A549 (cell line): ENCODE data around the gene SLC9A1. TPM values are rescaled to one million over a fixed set of nuclear protein-coding genes. Genes with fewer than 3 reads are reported as not detected.
A peak's percentile ranks its signal among the peaks of the same experiment; 100 is the strongest.
"Not testable (repeated sequence)": the region's sequence is repeated elsewhere in the genome, so short reads cannot be mapped to it uniquely, and the experiment has no call there.

Experiments used
- ATAC-seq, 2 experiments: fragments of 200-7000 bp in 1 of 2; fragments of >200 bp in 1 of 2; cut with Nextera tagmentation in 1 of 2; cut with Tn5 transposase in 1 of 2; 3 replicates each; pipeline versions ENCODE4 v1.8.0 to v1.9.1; 2018 to 2020; ENCODE audit warnings: mild to moderate bottlenecking in 1 of 2, moderate library complexity in 1 of 2
- CTCF ChIA-PET: fragments of 300-600 bp; sonication (Branson Sonifier 250); formaldehyde crosslinking; extraction: SDS; loops from one replicate; lab custom pipeline; 2021; ENCODE audit warnings: antibody characterized with exemption, inconsistent platforms; lab: Yijun Ruan, JAX
- POLR2A ChIA-PET: fragments of 350-600 bp; formaldehyde crosslinking; extraction: SDS; loops from one replicate; lab custom pipeline; 2021; ENCODE audit warnings: antibody characterized with exemption, inconsistent platforms; lab: Yijun Ruan, JAX
- DNase-seq, 2 experiments: peaks; one replicate each; pipeline versions ENCODE4 v3.0.0 to v3.0.0-alpha.2; 2011 to 2016; ENCODE audit warnings: low read depth in 1 of 2, low spot score in 1 of 2
- FAIRE-seq: peaks from 2 replicates; lab custom pipeline; 2011; peaks lifted over from hg19 to GRCh38; lab: Jason Lieb, UNC
- H3K27ac ChIP-seq, 2 experiments: fragments of >200 bp; sonication (Bioruptor Twin); formaldehyde crosslinking; 3 replicates each; pipeline ENCODE4 v1.5.1; 2016 to 2017
- H3K4me1 ChIP-seq: fragments of >200 bp; sonication (Bioruptor Twin); formaldehyde crosslinking; 3 replicates; pipeline ENCODE4 v1.6.1; 2016
- H3K4me2 ChIP-seq: fragments of >200 bp; sonication (Bioruptor Twin); formaldehyde crosslinking; 3 replicates; pipeline ENCODE4 v1.6.1; 2016
- H3K4me3 ChIP-seq: fragments of >200 bp; sonication (Bioruptor Twin); formaldehyde crosslinking; 3 replicates; pipeline ENCODE4 v1.5.1; 2016
- H3K9me3 ChIP-seq: fragments of >200 bp; sonication (Bioruptor Twin); formaldehyde crosslinking; 3 replicates; pipeline ENCODE4 v1.6.1; 2016
- BHLHE40 ChIP-seq: IDR thresholded peaks from 2 replicates; pipeline ENCODE4 v1.6.1; 2012; ENCODE audit warnings: low read depth, low read length, inconsistent platforms
- CBX2 ChIP-seq: fragments of 200-600 bp; sonication (generic); IDR thresholded peaks from 2 replicates; pipeline ENCODE4 v1.6.1; 2016; ENCODE audit warnings: low read depth, mild to moderate bottlenecking, borderline replicate concordance
- CEBPB ChIP-seq, 2 experiments: fragments of >200 bp in 1 of 2; sonication (Bioruptor Twin) in 1 of 2; formaldehyde crosslinking in 1 of 2; IDR thresholded peaks; 2 replicates each; pipeline ENCODE4 v1.6.1; 2012 to 2016
- EHF ChIP-seq: fragments of 250-450 bp; sonication (Bioruptor Pico); IDR thresholded peaks from 2 replicates; pipeline ENCODE4 v1.5.0; 2020; ENCODE audit warnings: mild to moderate bottlenecking
- ESRRA ChIP-seq: fragments of 150-350 bp; IDR thresholded peaks from 2 replicates; pipeline ENCODE4 v1.6.1; 2014; ENCODE audit warnings: mild to moderate bottlenecking, low read length, borderline replicate concordance
- FOSL2 ChIP-seq, 2 experiments: fragments of 450-650 bp in 1 of 2; fragments of >200 bp in 1 of 2; sonication (Bioruptor Twin) in 1 of 2; formaldehyde crosslinking; IDR thresholded peaks; 2 replicates each; pipeline versions ENCODE4 v1.5.0 to v1.6.1; 2016 to 2020; ENCODE audit warnings: mild to moderate bottlenecking in 1 of 2, moderate library complexity in 1 of 2
- HOXA7 ChIP-seq: fragments of 250-450 bp; sonication (Bioruptor Pico); IDR thresholded peaks from 2 replicates; pipeline ENCODE4 v1.5.0; 2020; ENCODE audit warnings: mild to moderate bottlenecking, moderate library complexity
- HOXB5 ChIP-seq: fragments of 250-450 bp; sonication (Bioruptor Pico); IDR thresholded peaks from 2 replicates; pipeline ENCODE4 v1.5.0; 2020; ENCODE audit warnings: mild to moderate bottlenecking, moderate library complexity
- JUN ChIP-seq, 2 experiments: fragments of >200 bp; sonication (Bioruptor Twin); formaldehyde crosslinking; IDR thresholded peaks; 2 replicates in 1 of 2; 3 replicates in 1 of 2; pipeline ENCODE4 v1.6.1; 2016 to 2017
- JUNB ChIP-seq: fragments of >200 bp; sonication (Bioruptor Twin); formaldehyde crosslinking; IDR thresholded peaks from 2 replicates; pipeline ENCODE4 v1.6.1; 2016
- KDM5A ChIP-seq: fragments of 200-600 bp; sonication (generic); IDR thresholded peaks from 2 replicates; pipeline ENCODE4 v1.6.1; 2016; ENCODE audit warnings: antibody characterized with exemption, mild to moderate bottlenecking
- MAZ ChIP-seq: fragments of 150-350 bp; IDR thresholded peaks from 2 replicates; pipeline ENCODE4 v1.6.1; 2014; ENCODE audit warnings: antibody characterized with exemption, low read depth, low read length, borderline replicate concordance
- MYC ChIP-seq: IDR thresholded peaks from 2 replicates; pipeline ENCODE4 v1.6.1; 2012; ENCODE audit warnings: mild to moderate bottlenecking, inconsistent platforms, low read length, improper control_type of control experiment, borderline replicate concordance
- POLR2AphosphoS2 ChIP-seq: conservative IDR thresholded peaks from 2 replicates; pipeline ENCODE4 v1.6.1; 2012; ENCODE audit warnings: low read length, improper control_type of control experiment, inconsistent platforms
- RAD21 ChIP-seq, 2 experiments: fragments of >200 bp in 1 of 2; sonication (Bioruptor Twin) in 1 of 2; formaldehyde crosslinking in 1 of 2; IDR thresholded peaks in 1 of 2; conservative IDR thresholded peaks in 1 of 2; 2 replicates in 1 of 2; 3 replicates in 1 of 2; pipeline ENCODE4 v1.6.1; 2012 to 2018; ENCODE audit warnings: inconsistent platforms in 1 of 2
- RARB ChIP-seq: fragments of 250-450 bp; sonication (Bioruptor Pico); IDR thresholded peaks from 2 replicates; pipeline ENCODE4 v1.8.0; 2021; ENCODE audit warnings: mild to moderate bottlenecking, moderate library complexity
- RCOR1 ChIP-seq: fragments of 150-350 bp; IDR thresholded peaks from 2 replicates; pipeline ENCODE4 v1.6.1; 2014; ENCODE audit warnings: antibody characterized with exemption, low read length, low read depth
- RFX5 ChIP-seq: fragments of 450-650 bp; IDR thresholded peaks from 2 replicates; pipeline ENCODE4 v1.7.1; 2014; ENCODE audit warnings: antibody characterized with exemption, mild to moderate bottlenecking, moderate library complexity
- RNF2 ChIP-seq: fragments of 200-600 bp; sonication (generic); IDR thresholded peaks from 2 replicates; pipeline ENCODE4 v1.6.1; 2016; ENCODE audit warnings: low read depth, mild to moderate bottlenecking, antibody characterized with exemption, moderate library complexity, borderline replicate concordance
- SREBF2 ChIP-seq: fragments of 450-650 bp; IDR thresholded peaks from 2 replicates; pipeline ENCODE4 v1.6.1; 2014; ENCODE audit warnings: mild to moderate bottlenecking, moderate library complexity
- ZC3H11A ChIP-seq: fragments of 450-650 bp; IDR thresholded peaks from 2 replicates; pipeline ENCODE4 v1.6.1; 2014; ENCODE audit warnings: antibody characterized with exemption, mild to moderate bottlenecking
- ZFP36 ChIP-seq: fragments of 450-650 bp; IDR thresholded peaks from 2 replicates; pipeline ENCODE4 v1.6.1; 2014; ENCODE audit warnings: borderline replicate concordance; ENCODE audit not compliant: partially characterized antibody
- ZNF302 ChIP-seq: fragments of 250-450 bp; sonication (Bioruptor Pico); IDR thresholded peaks from 2 replicates; pipeline ENCODE4 v1.9.0; 2021; ENCODE audit warnings: inconsistent platforms, mild to moderate bottlenecking, moderate library complexity
- ZSCAN20 ChIP-seq: fragments of 250-450 bp; sonication (Bioruptor Pico); IDR thresholded peaks from 2 replicates; pipeline ENCODE4 v1.8.0; 2022; ENCODE audit warnings: mild to moderate bottlenecking, moderate library complexity
- WGBS: methylation state at CpG from one replicate; pipeline ENCODE4 v1.1.6; 2017; ENCODE audit errors: missing lambda C conversion rate; 5-methylcytosine and 5-hydroxymethylcytosine counted together
- polyA plus RNA-seq, 4 experiments: library from polyadenylated mRNA; depleted of rRNA in 3 of 4; stranded (reverse); fragments of >200 nt; fragmentation: RNase III in 1 of 4; extraction: RNeasy Plus Mini Kit Qiagen cat#74134 plus additional on column Dnase treatment in 1 of 4; gene quantifications; 2 replicates in 3 of 4; 3 replicates in 1 of 4; pipeline ENCODE4 v1.2.3, GENCODE V29; 2011 to 2017
- TF ChIP-seq, protein P1 (sequence below): IDR thresholded peaks from 2 replicates; pipeline ENCODE4 v1.6.1; 2012; ENCODE audit warnings: low read depth, borderline replicate concordance
- TF ChIP-seq, protein P2 (sequence below): IDR thresholded peaks from 2 replicates; pipeline ENCODE4 v1.6.1; 2012
- TF ChIP-seq, protein P3 (sequence below): fragments of 450-650 bp; IDR thresholded peaks from 2 replicates; pipeline ENCODE4 v1.6.1; 2014; ENCODE audit warnings: antibody characterized with exemption
- TF ChIP-seq, protein P4 (sequence below): fragments of >200 bp; sonication (Bioruptor Twin); formaldehyde crosslinking; IDR thresholded peaks from 3 replicates; pipeline ENCODE4 v1.6.1; 2016
- TF ChIP-seq, protein P5 (sequence below): fragments of >200 bp; sonication (Bioruptor Twin); formaldehyde crosslinking; IDR thresholded peaks from 2 replicates; pipeline ENCODE4 v1.6.1; 2016
- TF ChIP-seq, protein P6 (sequence below): fragments of 250-450 bp; sonication (Bioruptor Pico); IDR thresholded peaks from 2 replicates; pipeline ENCODE4 v1.5.0; 2020; ENCODE audit warnings: low read depth, mild to moderate bottlenecking, moderate library complexity

SLC9A1 gene
- polyA plus RNA-seq, 2 of the 4 experiments (the other 2 are of a cell fraction) = 7.4 to 8.0 TPM

DNA sequence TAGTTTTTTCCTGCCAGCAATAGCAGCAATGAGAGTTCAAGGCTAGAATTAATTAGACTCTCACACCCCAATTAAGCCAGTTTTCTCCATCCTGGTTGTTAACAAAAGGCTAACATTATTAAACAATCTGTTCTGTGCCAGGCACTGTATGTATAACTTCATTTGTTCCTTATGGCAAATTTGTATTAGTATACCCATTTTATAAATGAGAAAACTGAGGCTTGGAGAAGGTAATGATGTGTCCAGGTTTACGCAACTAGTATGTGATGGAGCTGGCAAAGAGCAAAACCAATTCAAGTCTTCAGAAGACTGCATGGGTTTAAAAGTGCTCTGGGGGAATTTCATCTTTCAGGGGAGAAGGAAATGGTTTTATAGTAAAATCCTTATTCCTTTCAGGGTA, 38.3 kb upstream of the SLC9A1 start:
- 91% methylated on average over 1 of the region's 1 CpG for WGBS
- no peak for ATAC-seq
- Histone ChIP-seq H3K4me1 (peaks cover 23% of the 10 kb centered on the region), H3K4me2 (peak overlapping the region; percentile 56), H3K27ac (peak overlapping the region; percentile 73 to 93; a peak in 5 of 6 replicates), H3K9me3 (no peaks in the 10 kb centered on the region), H3K4me3 (no peak overlapping the region)
- DNase-seq = no peak
- no peak for TF ChIP-seq JUNB
- TF ChIP-seq ESRRA = no peak
- no peak for TF ChIP-seq ZNF302
- no peak for TF ChIP-seq RARB (CRISPR knock-in tag)
- ChIA-PET POLR2A (interaction anchor here (0.6 to 1.6 kb wide), 3 partner anchors 39 to 496 kb away, joined by 4 to 9 read pairs (median 6); partner anchors contain the start of gene SLC9A1), CTCF (interaction anchor here (1.5 to 2.0 kb wide), 2 partner anchors 91 to 103 kb away, joined by 6 to 7 read pairs; no protein-coding TSS in a partner anchor)
- FAIRE-seq = no peak

DNA sequence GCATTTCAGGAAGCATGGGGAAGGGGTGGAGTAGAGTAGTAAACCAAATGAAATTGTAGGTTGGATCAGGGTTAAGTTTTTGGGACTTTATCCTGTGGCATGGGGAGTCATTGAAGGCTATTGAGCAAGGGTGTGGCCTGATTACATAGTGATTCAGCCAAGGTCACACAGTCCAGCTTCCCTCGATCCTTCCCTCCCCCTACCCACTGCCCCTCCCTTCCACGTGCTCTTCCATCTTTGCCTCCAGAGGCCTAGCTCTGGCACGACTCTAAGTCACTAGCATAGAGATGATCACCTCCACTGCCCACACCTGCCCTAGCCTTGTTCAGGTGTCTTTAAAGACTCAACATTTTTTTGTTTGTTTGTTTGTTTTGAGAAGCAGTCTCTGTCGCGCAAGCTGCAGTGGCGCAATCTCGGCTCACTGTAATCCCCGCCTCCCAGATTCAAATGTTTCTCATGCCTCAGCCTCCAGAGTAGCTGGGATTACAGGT, 37.2 kb upstream of the SLC9A1 start:
- peak overlapping the region; percentile 73 to 93 for H3K27ac ChIP-seq
- H3K4me3 ChIP-seq = no peak overlapping the region
- FAIRE-seq = no peak

DNA sequence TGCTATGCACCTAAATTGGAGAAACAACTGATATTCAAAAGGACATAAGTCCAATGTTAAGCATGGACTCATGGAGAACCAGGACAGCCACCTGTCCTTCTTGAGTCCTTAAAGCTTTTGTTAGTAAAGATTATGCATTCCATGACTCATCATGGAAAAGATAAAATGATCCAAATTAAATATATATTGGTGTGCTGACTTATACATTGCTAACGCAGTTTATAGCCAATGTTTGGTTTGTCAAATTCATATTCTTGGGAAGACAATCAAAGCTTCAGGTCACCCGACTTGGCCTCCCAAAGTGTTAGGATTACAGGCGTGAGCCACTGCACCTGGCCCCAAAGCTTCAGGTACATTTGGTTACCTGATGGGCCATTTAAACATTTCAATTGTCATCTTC, 29.7 kb upstream of the SLC9A1 start:
- POLR2A ChIA-PET, H3K27ac ChIP-seq, H3K4me2 ChIP-seq, FAIRE-seq, H3K4me1 ChIP-seq, H3K4me3 ChIP-seq, ATAC-seq, DNase-seq: not testable (repeated sequence)
- WGBS = 41% methylated on average over 3 of the region's 3 CpGs
- H3K9me3 ChIP-seq = peaks cover 18% of the 10 kb centered on the region; the same call in 1 of the 3 replicates
- CTCF ChIA-PET = interaction anchor here (1.6 kb wide), 1 partner anchor 73 kb away, joined by 5 read pairs; no protein-coding TSS in a partner anchor

More for the DNA sequence above, 37.2 kb upstream of the SLC9A1 start:
- WGBS = 14% methylated on average over 8 of the region's 8 CpGs
- TF ChIP-seq JUN (IDR thresholded peaks at IDR 0.05) = peak in 1 of 2 experiments; percentile 44; a peak in 2 of 5 replicates
- no peak for TF ChIP-seq KDM5A
- TF ChIP-seq MAZ = no peak
- TF ChIP-seq RCOR1 = no peak
- TF ChIP-seq, protein P1, sequence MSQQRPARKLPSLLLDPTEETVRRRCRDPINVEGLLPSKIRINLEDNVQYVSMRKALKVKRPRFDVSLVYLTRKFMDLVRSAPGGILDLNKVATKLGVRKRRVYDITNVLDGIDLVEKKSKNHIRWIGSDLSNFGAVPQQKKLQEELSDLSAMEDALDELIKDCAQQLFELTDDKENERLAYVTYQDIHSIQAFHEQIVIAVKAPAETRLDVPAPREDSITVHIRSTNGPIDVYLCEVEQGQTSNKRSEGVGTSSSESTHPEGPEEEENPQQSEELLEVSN = peak; percentile 73; the same call in 1 of the 2 replicates
- TF ChIP-seq, protein P2, sequence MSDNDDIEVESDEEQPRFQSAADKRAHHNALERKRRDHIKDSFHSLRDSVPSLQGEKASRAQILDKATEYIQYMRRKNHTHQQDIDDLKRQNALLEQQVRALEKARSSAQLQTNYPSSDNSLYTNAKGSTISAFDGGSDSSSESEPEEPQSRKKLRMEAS = peak; percentile 96
- TF ChIP-seq ESRRA = peak; percentile 61; the same call in 1 of the 2 replicates
- no peak for TF ChIP-seq CBX2
- TF ChIP-seq BHLHE40 = no peak
- no peak for TF ChIP-seq RFX5
- 0 out of 2 replicates have a peak, but pooled peaks have one; percentile 30 for TF ChIP-seq JUNB
- no peak for TF ChIP-seq RNF2
- no peak for TF ChIP-seq HOXB5 (CRISPR knock-in tag)
- peak; percentile 75; the same call in 1 of the 2 replicates for TF ChIP-seq EHF (CRISPR knock-in tag)
- TF ChIP-seq ZFP36 = no peak
- TF ChIP-seq, protein P3, sequence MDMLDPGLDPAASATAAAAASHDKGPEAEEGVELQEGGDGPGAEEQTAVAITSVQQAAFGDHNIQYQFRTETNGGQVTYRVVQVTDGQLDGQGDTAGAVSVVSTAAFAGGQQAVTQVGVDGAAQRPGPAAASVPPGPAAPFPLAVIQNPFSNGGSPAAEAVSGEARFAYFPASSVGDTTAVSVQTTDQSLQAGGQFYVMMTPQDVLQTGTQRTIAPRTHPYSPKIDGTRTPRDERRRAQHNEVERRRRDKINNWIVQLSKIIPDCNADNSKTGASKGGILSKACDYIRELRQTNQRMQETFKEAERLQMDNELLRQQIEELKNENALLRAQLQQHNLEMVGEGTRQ = no peak
- TF ChIP-seq FOSL2 (IDR thresholded peaks at IDR 0.05) = peak; percentile 14; the same call in 1 of the 2 replicates
- peak; percentile 72 for TF ChIP-seq FOSL2 (CRISPR knock-in tag; IDR thresholded peaks at IDR 0.05)
- TF ChIP-seq, protein P4, sequence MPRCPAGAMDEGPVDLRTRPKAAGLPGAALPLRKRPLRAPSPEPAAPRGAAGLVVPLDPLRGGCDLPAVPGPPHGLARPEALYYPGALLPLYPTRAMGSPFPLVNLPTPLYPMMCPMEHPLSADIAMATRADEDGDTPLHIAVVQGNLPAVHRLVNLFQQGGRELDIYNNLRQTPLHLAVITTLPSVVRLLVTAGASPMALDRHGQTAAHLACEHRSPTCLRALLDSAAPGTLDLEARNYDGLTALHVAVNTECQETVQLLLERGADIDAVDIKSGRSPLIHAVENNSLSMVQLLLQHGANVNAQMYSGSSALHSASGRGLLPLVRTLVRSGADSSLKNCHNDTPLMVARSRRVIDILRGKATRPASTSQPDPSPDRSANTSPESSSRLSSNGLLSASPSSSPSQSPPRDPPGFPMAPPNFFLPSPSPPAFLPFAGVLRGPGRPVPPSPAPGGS = no peak
- TF ChIP-seq HOXA7 (CRISPR knock-in tag) = no peak
- TF ChIP-seq RAD21 (conservative IDR thresholded peaks at IDR 0.05 in 1 of 2, IDR thresholded peaks at IDR 0.05 in 1 of 2) = no peak
- TF ChIP-seq, protein P5, sequence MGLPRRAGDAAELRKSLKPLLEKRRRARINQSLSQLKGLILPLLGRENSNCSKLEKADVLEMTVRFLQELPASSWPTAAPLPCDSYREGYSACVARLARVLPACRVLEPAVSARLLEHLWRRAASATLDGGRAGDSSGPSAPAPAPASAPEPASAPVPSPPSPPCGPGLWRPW = no peak
- no peak for TF ChIP-seq ZC3H11A
- TF ChIP-seq SREBF2 = no peak
- TF ChIP-seq POLR2AphosphoS2 = no peak
- peak; percentile 81; the same call in 1 of the 2 replicates for TF ChIP-seq MYC
- TF ChIP-seq ZSCAN20 (CRISPR knock-in tag) = no peak
- TF ChIP-seq, protein P6, sequence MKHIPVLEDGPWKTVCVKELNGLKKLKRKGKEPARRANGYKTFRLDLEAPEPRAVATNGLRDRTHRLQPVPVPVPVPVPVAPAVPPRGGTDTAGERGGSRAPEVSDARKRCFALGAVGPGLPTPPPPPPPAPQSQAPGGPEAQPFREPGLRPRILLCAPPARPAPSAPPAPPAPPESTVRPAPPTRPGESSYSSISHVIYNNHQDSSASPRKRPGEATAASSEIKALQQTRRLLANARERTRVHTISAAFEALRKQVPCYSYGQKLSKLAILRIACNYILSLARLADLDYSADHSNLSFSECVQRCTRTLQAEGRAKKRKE = no peak
- peak; percentile 45 to 77 for TF ChIP-seq CEBPB (IDR thresholded peaks at IDR 0.05)
- TF ChIP-seq, all 56 proteins: peak for 9
- Histone ChIP-seq H3K4me1 (peaks cover 23% of the 10 kb centered on the region), H3K4me2 (peak overlapping the region; percentile 56), H3K9me3 (no peaks in the 10 kb centered on the region)
- ATAC-seq = peak; percentile 91 to 95
- ChIA-PET POLR2A (interaction anchor here (0.5 to 1.6 kb wide), 2 partner anchors 38 to 117 kb away, joined by 3 to 9 read pairs; partner anchors contain the start of gene SLC9A1), CTCF (interaction anchor here (1.3 to 2.0 kb wide), 3 partner anchors 37 to 104 kb away, joined by 4 to 7 read pairs (median 5); partner anchors contain the start of gene SLC9A1)
- peak; percentile 58 to 88 for DNase-seq
